ENCODE results near the gene CCER1. TPM values are rescaled to one million over a fixed set of nuclear protein-coding genes. Genes with fewer than 3 reads are reported as not detected.
A peak's percentile ranks its signal among the peaks of the same experiment; 100 is the strongest.

CCER1 gene
- total and polyA plus RNA-seq, 9 of the 15 experiments (the other 6 are each of a cell fraction or from before 2014, with no cell fraction given): not detected

DNA sequence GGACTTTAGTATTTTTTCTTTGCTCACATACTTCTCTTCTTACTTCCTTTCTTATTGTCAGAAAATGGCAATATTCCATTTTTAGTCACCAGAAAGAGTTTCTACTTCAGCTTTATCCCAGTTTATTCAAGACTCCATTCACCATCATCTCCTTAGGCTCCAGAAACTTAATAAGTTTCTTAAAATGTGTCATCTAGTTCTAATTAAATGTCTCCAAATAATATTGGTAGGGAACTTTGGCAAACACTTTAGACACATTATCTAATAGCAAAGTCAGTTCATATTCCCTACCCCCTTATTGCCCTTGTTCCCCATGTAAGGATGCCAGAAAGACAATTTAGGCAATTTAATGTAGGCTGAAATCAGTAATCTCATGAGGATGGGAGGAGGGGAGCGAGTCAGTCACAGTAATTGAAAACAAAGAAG is 34.7 kb upstream of the CCER1 start (continued):
- TF ChIP-seq, protein P1, sequence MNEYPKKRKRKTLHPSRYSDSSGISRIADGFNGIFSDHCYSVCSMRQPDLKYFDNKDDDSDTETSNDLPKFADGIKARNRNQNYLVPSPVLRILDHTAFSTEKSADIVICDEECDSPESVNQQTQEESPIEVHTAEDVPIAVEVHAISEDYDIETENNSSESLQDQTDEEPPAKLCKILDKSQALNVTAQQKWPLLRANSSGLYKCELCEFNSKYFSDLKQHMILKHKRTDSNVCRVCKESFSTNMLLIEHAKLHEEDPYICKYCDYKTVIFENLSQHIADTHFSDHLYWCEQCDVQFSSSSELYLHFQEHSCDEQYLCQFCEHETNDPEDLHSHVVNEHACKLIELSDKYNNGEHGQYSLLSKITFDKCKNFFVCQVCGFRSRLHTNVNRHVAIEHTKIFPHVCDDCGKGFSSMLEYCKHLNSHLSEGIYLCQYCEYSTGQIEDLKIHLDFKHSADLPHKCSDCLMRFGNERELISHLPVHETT (CRISPR knock-in tag; conservative IDR thresholded peaks at IDR 0.05 in 1 of 2, IDR thresholded peaks at IDR 0.05 in 1 of 2): no peak

GRCh38 chr12:90987520-90987919 is 32.5 kb upstream of the CCER1 start:
- Histone ChIP-seq H3K79me2 (ENCODE audit: control insufficient read depth, insufficient read depth, low read length) (no peaks in the 10 kb centered on the region), H3K4me3 (no peak overlapping the region), H3K4me2 (ENCODE audit: insufficient read depth, low read length) (no peak overlapping the region), H3K9me3 (replicated peaks; ENCODE audit: control insufficient read depth, insufficient read depth, low read depth, low read length) (no peaks in the 10 kb centered on the region), H3K27me3 (ENCODE audit: control insufficient read depth in 2 of 2, insufficient read depth in 2 of 2, low read length in 2 of 2) (no peaks in the 10 kb centered on the region), H3K4me1 (replicated peaks in 1 of 2; ENCODE audit: control insufficient read depth in 2 of 2, insufficient read depth in 2 of 2, low read length in 2 of 2) (no peaks in the 10 kb centered on the region), H3K36me3 (ENCODE audit: control insufficient read depth, insufficient read depth, low read length) (no peaks in the 10 kb centered on the region), H3K27ac (ENCODE audit: extremely low read depth, low read depth, low read length) (no peak overlapping the region), H2AFZ (ENCODE audit: low read depth, low read length) (no peak overlapping the region), H3K9me1 (ENCODE audit: control insufficient read depth, insufficient read depth, low read length) (no peaks in the 10 kb centered on the region), H4K20me1 (replicated peaks; ENCODE audit: control insufficient read depth, insufficient read depth, low read length) (no peaks in the 10 kb centered on the region), H3K9ac (ENCODE audit: insufficient read depth in 1 of 2, low read depth in 2 of 2, low read length in 2 of 2) (no peak overlapping the region)
- WGBS (ENCODE audit: insufficient coverage, low coverage, missing lambda C conversion rate): 0% methylated on average over 1 of the region's 1 CpG
- POLR2A ChIA-PET: no interaction called here
- intact Hi-C loops (cut with micrococcal nuclease) (no loop called here), in situ Hi-C loops (cut with MboI) (loop anchor here (25.0 kb wide), 1 partner anchor 350 kb away; no protein-coding TSS in a partner anchor)
- FAIRE-seq: no peak
- TF ChIP-seq RNF2 (IDR thresholded peaks at IDR 0.05) (no peak), FOSL1 (tag; conservative IDR thresholded peaks at IDR 0.05) (no peak), BDP1 (IDR thresholded peaks at IDR 0.05; ENCODE audit: insufficient read depth, insufficient read length) (no peak), PRMT5 (CRISPR knock-in tag; IDR thresholded peaks at IDR 0.05) (no peak), PYGO2 (tag; IDR thresholded peaks at IDR 0.05) (no peak)
- peak in 1 of 4 experiments; percentile 10 for DNase-seq (ENCODE audit: extremely low read depth in 1 of 4, low spot score in 3 of 4)
- CTCF ChIA-PET (ENCODE audit: low intra/inter-chr PET ratio): no interaction called here
- BruUV-seq (replicated peaks): no TSS peak
- ATAC-seq: no peak

Measured in K562 (cell line).